SU-DHL-6 (cell line): ENCODE data around the gene MT1X.

Experiments used
- H2AFZ ChIP-seq: fragments of 200-600 bp; sonication (generic); 2 replicates; pipeline ENCODE4 v1.6.1; 2014; ENCODE audit warnings: low read depth, mild to moderate bottlenecking, moderate library complexity, mixed read lengths, antibody characterized with exemption, low read length; ENCODE audit not compliant: severe bottlenecking
- H3F3A ChIP-seq: fragments of 200-600 bp; shearing (Covaris generic); 2 replicates; pipeline ENCODE4 v1.6.0; 2016; ENCODE audit warnings: antibody characterized with exemption, mild to moderate bottlenecking; ENCODE audit not compliant: insufficient read depth
- H3K27ac ChIP-seq: fragments of 200-600 bp; sonication (generic); 2 replicates; pipeline ENCODE4 v1.5.1; 2016; ENCODE audit warnings: low read depth, mild to moderate bottlenecking, low read length, moderate library complexity, mixed read lengths
- H3K27me3 ChIP-seq: fragments of 200-600 bp; sonication (generic), shearing (Covaris generic); 2 replicates; pipeline ENCODE4 v1.6.0; 2014; ENCODE audit warnings: mild to moderate bottlenecking, low read length
- H3K36me3 ChIP-seq: fragments of 200-600 bp; sonication (generic); 2 replicates; pipeline ENCODE4 v1.6.1; 2014; ENCODE audit warnings: mild to moderate bottlenecking, low read length, mixed read lengths
- H3K4me2 ChIP-seq: fragments of 300-600, 200-600 bp; shearing (Covaris generic), sonication (generic); 2 replicates; pipeline ENCODE4 v1.6.0; 2014; ENCODE audit warnings: low read length, low read depth, mild to moderate bottlenecking; ENCODE audit not compliant: poor library complexity, severe bottlenecking
- H3K4me3 ChIP-seq: fragments of 200-600 bp; sonication (generic); 2 replicates; pipeline ENCODE4 v1.5.1; 2014; ENCODE audit warnings: antibody characterized with exemption, low read length, mild to moderate bottlenecking, mixed read lengths; ENCODE audit not compliant: insufficient read depth, poor library complexity, severe bottlenecking
- H3K79me2 ChIP-seq: fragments of 200-600 bp; sonication (generic); 2 replicates; pipeline ENCODE4 v1.6.1; 2014; ENCODE audit warnings: mild to moderate bottlenecking, low read length, moderate library complexity; ENCODE audit not compliant: insufficient read depth
- H3K9ac ChIP-seq: fragments of 200-600 bp; sonication (generic); 2 replicates; pipeline ENCODE4 v1.7.0; 2014; ENCODE audit warnings: mild to moderate bottlenecking, low read length
- H3K9me2 ChIP-seq: fragments of 200-600 bp; sonication (generic); replicated peaks from 2 replicates; pipeline ENCODE4 v1.6.1; 2014; ENCODE audit warnings: low read length; ENCODE audit not compliant: insufficient read depth
- H3K9me3 ChIP-seq: fragments of 200-600 bp; sonication (generic); 2 replicates; pipeline ENCODE4 v1.6.1; 2014; ENCODE audit warnings: low read length, mixed read lengths; ENCODE audit not compliant: insufficient read depth
- H4K20me1 ChIP-seq: fragments of 200-600 bp; sonication (generic); 2 replicates; pipeline ENCODE4 v1.6.1; 2014; ENCODE audit warnings: low read depth, mild to moderate bottlenecking, antibody characterized with exemption, low read length, moderate library complexity, mixed read lengths
- EZH2phosphoT487 ChIP-seq: fragments of 200-600 bp; sonication (generic), shearing (Covaris generic); conservative IDR thresholded peaks from 2 replicates; pipeline ENCODE4 v1.6.1; 2018; ENCODE audit warnings: mild to moderate bottlenecking, antibody characterized with exemption, low read length, moderate library complexity, mixed read lengths
- TF ChIP-seq, protein P1 (sequence below): fragments of 200-600 bp; sonication (generic); IDR thresholded peaks from one replicate; pipeline ENCODE4 v1.5.1; 2017; ENCODE audit warnings: antibody characterized with exemption, mild to moderate bottlenecking, low read length, moderate library complexity; ENCODE audit not compliant: insufficient read depth, poor library complexity, severe bottlenecking

Gene MT1X

DNA sequence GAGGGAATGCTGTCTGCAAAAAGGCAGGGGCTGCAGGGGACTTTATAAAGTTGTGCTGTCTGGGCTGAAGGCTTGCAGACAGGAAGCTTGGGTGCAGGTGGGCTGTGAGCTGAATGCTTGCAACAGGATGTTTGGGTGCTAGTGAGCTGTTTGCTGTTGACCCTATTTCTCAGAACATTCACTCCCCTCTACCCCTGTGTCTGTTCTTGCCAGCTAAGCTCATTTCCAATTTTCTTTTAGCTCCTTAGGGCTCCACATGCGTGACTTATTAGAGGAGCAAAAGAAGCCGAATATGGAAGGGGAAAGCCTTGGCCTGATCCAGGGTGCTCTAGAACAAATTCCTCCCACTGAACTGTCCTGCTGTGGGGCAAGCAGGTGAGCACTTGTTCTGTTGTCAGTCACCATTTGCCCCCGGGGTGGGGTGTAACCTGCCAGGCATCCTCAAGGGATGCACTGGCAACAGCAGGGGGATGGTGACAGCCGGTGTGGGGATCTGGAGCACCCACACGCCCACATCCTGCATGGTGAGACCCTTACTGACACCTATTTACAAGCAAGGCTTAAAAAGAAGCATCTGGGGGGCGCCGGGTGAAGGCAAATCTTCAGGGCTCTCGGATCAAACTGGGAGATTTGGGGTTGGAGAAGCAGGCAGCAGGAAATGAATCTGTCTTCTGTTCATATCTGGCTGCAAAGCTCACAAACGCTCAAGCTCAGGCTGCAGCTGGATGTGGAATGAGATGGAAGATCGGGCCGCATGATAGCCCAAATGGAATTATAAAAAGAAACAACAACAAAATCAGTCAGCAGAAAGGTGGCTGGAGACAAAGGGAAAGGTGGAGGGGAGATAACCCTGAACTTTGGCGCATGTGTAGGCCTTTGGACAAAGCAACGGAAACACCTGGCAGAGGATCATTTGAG, 26.5 kb downstream of the MT1X start:
- Histone ChIP-seq H3K27ac (no peak overlapping the region), H3K27me3 (no peaks in the 10 kb centered on the region), H4K20me1 (no peaks in the 10 kb centered on the region), H3K9me2 (no peaks in the 10 kb centered on the region), H2AFZ (no peak overlapping the region), H3K36me3 (no peaks in the 10 kb centered on the region), H3K9me3 (no peaks in the 10 kb centered on the region), H3K4me2 (no peak overlapping the region), H3K4me3 (no peak overlapping the region), H3F3A (no peaks in the 10 kb centered on the region), H3K9ac (no peak overlapping the region), H3K79me2 (no peaks in the 10 kb centered on the region)
- no peak for TF ChIP-seq EZH2phosphoT487
- TF ChIP-seq, protein P1, sequence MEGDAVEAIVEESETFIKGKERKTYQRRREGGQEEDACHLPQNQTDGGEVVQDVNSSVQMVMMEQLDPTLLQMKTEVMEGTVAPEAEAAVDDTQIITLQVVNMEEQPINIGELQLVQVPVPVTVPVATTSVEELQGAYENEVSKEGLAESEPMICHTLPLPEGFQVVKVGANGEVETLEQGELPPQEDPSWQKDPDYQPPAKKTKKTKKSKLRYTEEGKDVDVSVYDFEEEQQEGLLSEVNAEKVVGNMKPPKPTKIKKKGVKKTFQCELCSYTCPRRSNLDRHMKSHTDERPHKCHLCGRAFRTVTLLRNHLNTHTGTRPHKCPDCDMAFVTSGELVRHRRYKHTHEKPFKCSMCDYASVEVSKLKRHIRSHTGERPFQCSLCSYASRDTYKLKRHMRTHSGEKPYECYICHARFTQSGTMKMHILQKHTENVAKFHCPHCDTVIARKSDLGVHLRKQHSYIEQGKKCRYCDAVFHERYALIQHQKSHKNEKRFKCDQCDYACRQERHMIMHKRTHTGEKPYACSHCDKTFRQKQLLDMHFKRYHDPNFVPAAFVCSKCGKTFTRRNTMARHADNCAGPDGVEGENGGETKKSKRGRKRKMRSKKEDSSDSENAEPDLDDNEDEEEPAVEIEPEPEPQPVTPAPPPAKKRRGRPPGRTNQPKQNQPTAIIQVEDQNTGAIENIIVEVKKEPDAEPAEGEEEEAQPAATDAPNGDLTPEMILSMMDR, result no peak

DNA sequence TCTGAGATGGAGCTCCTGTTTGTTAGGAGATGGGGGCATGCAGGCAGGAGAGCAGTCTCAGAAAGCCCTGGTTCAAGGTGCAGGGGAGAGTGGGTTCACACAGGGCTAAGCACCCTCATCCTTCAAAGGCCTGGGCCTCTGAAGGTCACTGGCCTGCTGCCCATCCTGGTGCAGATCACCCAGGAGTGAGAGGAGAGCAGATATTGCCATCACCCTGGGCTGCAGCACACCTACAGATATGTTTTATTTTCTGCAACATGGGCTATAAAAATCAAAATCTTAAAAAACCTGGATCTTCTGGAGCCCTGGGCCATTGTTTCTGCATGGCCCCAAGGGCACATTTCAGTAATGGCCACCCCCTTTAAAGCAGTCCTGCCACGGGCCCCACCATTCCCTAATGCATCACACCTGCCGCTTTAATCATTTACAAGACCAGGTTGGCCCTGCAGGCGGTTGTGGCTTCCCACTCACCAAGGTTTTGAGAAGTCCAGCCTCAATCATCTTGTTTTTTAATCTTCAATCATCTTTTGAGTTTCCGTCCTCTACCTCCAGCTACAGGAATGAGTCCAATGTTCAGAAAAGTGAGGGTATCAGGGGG, 27.3 kb downstream of the MT1X start:
- Histone ChIP-seq H3K4me2 (no peak overlapping the region), H3F3A (no peaks in the 10 kb centered on the region), H2AFZ (no peak overlapping the region), H3K9me2 (no peaks in the 10 kb centered on the region), H3K36me3 (no peaks in the 10 kb centered on the region), H4K20me1 (no peaks in the 10 kb centered on the region), H3K27me3 (no peaks in the 10 kb centered on the region), H3K27ac (no peak overlapping the region), H3K79me2 (no peaks in the 10 kb centered on the region), H3K9me3 (no peaks in the 10 kb centered on the region), H3K4me3 (no peak overlapping the region), H3K9ac (no peak overlapping the region)
- TF ChIP-seq, protein P1, result no peak
- TF ChIP-seq EZH2phosphoT487, result no peak

DNA sequence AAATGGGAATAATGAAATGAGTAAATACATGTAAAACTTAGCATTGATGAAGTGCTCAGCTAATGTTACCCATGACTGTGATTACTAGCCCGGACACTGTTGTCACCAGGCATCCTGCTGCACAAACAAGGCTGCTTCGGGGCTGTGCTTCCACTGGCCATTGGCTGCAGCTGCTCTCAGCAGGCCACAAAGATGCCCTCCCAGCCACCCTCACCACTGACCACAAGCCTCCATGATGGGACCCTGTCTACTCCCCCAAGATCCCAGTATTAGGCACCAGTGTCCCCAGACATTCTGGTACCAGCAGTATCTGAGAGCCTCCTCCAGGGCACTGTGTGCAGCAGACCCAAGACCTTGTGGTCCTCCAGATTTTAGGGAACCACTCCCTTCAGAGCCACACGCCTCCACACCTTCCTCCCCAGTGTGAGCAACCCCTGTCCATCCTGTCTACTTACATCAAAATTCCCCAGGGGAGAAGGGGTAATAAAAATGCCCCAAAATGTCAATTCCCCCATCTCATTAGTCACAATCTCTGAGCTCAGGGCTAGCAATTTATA, 28.0 kb downstream of the MT1X start:
- Histone ChIP-seq H2AFZ (no peak overlapping the region), H3K27ac (no peak overlapping the region), H4K20me1 (no peaks in the 10 kb centered on the region), H3K9me3 (no peaks in the 10 kb centered on the region), H3K36me3 (no peaks in the 10 kb centered on the region), H3F3A (no peaks in the 10 kb centered on the region), H3K9me2 (no peaks in the 10 kb centered on the region), H3K4me2 (no peak overlapping the region), H3K9ac (no peak overlapping the region), H3K79me2 (no peaks in the 10 kb centered on the region), H3K27me3 (no peaks in the 10 kb centered on the region), H3K4me3 (no peak overlapping the region)
- TF ChIP-seq EZH2phosphoT487, result no peak
- TF ChIP-seq, protein P1, result no peak
